HG02642 (cell line): ENCODE data around the gene SMIM14.
"Not testable (repeated sequence)": the region's sequence is repeated elsewhere in the genome, so short reads cannot be mapped to it uniquely, and the experiment has no call there.

Experiments used
- ATAC-seq: cut with Tn5 transposase; IDR thresholded peaks from one replicate; pipeline ENCODE4 v1.9.1; 2021; ENCODE audit warnings: mild to moderate bottlenecking; ENCODE audit not compliant: unreplicated experiment, poor library complexity

The SMIM14 gene

DNA sequence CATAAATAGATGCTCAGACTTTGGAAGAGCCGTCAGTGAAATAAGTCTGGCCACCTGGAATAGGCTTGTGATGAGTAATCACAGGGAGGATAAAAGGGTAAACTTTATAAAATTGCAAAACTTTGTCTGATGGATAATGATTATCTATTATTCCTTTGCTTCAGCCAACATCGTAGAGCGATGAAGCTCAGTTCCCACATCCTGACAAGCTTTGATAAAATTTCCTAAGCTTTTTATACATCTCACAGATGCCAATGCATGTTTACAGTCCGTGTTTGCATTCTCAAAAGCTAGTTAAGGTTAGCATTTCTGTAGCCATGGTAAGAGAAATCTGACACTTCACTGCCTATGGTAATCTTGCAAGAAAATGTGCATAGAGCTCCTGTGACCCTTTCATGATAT, 96.1 kb downstream of the SMIM14 start:
- no peak for ATAC-seq

DNA sequence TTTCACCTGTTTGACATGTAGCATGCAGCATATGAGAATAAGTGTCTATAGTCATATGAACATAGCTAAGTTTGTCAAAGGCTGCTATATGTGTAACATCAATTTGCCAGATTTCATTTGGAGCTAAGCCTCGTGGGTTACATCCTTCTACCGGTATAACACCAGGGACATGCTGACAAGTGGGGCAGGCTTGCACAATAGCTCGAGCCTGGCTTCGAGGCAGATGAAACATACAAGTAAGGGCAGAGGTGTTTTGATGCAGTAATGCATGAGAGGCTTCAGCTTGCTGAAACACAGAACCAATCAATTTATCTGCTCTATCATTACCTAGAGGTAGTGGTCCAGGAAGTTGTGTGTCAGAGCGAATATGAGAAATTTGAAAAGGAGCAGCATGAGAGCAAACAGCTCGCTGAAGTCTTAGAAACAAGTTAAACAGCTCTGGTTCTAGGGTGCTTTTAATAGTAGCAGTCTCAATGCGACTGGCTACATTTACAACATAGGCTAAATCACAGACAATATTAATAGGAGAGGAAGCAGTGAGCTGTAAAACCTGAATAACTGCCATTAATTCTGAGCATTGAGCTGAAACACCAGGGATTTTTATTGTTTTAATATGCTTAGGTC, 96.6 kb downstream of the SMIM14 start:
- ATAC-seq: no peak

DNA sequence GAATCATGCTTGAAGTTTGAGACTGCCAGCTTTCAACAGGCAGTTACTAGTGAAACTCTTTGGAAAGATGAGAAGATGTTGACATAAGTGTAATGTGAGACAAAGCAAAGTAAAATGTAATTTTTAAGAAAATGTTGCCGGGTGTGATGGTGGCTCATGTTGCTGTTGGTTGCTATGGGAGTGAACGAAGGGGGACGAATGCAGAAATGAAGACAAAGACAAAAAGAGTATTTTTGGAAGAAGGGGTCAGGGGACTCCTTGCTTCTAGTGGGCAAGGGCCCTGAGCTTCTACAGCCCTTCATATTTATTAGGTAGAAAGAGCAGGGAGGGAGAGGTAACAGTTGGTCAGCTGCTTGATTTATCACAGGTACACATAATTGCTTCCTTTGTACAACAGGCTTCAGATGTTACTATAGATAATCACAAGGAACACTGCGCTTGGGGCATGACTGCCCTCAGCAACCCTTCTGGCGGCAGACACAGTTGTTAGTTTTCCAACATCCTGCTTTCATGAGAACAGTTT, 99.5 kb downstream of the SMIM14 start:
- ATAC-seq: no peak

- ATAC-seq: no peak
Observed at GRCh38 chr4:39533541-39533940, 105.1 kb downstream of the SMIM14 start.

GRCh38 chr4:39532237-39532636, 106.4 kb downstream of the SMIM14 start:
- not testable (repeated sequence) for ATAC-seq

DNA sequence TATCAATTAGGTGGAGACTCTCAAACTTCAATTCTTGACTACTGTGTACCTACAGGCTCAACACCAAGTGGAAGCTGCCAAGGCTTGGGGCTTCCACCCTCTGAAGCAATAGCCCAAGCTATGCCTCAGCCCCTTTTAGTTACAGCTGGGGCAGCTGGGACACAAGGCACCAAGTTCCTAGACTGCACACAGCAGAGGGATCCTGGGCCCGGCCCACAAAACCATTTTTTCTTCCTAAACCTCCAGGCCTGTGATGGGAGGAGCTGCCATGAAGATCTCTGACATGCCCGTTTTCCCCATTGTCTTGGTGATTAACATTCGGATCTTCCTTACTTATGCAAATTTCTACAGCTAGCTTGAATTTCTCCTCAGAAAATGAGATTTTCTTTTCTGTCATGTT, 108.0 kb downstream of the SMIM14 start:
- ATAC-seq: no peak

GRCh38 chr4:39529534-39529933, 109.1 kb downstream of the SMIM14 start:
- ATAC-seq: no peak

- ATAC-seq: no peak
Observed at GRCh38 chr4:39528061-39528465, 110.6 kb downstream of the SMIM14 start.

DNA sequence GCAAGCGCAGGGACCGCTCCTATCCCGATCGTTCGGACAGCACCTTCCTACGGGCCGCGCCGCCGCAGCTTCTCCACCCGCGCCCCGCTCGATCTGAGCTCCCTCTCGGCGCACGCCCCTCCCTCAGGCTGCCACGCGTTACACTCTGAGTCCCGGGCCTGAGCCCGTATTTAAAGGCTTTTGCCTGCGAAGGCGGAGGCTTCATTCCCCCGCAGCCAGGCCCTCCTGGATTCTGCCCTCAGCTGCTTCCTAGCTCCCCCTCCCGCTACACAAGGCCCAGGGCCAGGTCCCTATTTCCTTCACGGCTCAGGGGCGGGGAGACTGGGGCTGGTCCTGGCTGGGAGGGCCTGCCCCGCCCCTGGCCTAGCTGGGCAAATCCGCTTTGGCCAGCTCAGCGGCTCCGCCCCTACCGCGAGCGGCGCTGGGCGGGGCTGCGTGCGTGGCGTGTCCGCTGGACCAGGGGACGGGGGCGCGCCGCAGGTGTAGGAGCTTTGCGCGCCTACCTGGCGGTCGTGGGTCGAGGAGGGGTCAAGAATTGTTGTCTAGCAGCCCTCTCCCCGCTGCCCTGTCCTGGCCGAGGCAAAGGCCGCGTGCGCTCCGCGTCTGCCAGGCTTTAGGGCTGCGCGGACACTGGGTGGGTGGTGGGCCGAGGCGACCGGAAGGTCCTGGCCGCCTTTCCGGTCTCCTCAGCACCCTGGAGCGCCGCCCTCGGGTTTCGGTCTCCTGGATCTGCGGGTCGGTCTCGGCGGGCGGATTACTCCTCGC, 111.2 kb downstream of the SMIM14 start, which contains the start of gene UGDH:
Gene UGDH (minus strand): TSS at position 144 of the 765 bp plus-strand sequence. CDS start 5,927 bp downstream, outside the sequence.
- peak; percentile 96 for ATAC-seq

DNA sequence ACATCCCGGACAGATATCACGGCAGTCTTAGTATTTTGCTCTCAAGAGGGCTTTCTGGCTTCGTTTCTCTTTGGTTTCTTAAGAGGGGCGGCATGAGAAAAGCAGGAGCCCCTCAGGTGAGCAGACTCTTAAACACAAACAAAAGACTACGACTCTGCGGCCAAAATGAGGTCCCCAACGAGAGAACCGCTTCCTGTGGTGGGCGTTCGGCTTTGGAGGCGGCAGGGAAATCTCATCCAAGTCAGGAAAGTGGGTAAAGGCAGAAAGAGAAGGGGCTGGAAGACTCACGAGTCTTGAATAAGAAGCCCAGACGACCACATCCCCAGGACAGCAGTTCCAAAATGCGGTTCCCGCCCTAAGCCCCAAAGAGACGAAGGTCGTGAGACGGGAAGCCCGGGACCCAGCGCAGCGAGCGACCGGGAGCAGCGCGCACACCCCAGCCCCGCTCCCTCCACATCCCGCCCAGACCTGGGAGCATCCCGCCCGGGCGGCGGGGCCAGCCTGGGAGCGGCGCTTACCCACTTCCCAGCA, 111.8 kb downstream of the SMIM14 start:
- peak; percentile 28 for ATAC-seq

- no peak for ATAC-seq
Observed at GRCh38 chr4:39525822-39526690, 112.6 kb downstream of the SMIM14 start.

DNA sequence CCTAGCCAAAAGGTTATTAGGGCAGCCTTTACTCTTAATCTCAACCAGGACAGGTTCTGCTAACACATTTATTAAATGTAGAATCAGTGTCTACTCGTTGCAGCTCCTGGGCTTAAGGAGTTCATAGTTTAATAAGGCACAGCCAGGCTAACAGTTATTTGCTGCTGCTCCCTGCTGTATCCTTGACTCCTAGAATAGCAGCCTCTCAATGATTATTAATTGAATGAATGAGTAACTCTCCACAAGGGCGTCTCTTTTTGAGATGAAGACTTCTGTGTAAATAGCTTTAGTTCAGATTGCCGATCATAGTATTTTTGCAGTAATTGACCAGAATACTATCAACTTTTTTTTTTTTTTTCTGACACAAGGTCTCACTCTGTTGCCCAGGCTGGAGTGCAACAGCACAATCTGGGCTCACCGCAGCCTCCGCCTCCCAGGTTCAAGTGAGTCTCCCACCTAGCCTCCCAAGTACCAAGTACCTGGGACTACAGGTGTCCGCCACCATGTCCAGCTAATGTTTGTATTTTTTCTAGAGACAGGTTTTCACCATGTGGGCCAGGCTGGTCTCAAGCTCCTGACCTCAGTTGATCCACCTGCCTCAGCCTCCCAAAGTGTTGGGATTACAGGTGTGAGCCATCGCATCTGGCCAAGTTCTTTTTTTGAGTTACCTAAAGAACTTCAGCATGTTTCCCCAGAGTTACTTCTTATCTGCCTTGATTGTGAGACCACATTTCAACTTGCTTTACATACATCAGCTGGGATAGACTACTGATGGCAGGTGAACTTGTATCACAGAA, 114.3 kb downstream of the SMIM14 start:
- no peak for ATAC-seq

- ATAC-seq: no peak
Observed at GRCh38 chr4:39522068-39522467, 116.6 kb downstream of the SMIM14 start.

- ATAC-seq: no peak
Observed at GRCh38 chr4:39521253-39521919, 117.3 kb downstream of the SMIM14 start.

GRCh38 chr4:39518484-39518883, 120.2 kb downstream of the SMIM14 start:
- ATAC-seq: no peak

- no peak for ATAC-seq
Observed at GRCh38 chr4:39516407-39516966, 122.2 kb downstream of the SMIM14 start.

DNA sequence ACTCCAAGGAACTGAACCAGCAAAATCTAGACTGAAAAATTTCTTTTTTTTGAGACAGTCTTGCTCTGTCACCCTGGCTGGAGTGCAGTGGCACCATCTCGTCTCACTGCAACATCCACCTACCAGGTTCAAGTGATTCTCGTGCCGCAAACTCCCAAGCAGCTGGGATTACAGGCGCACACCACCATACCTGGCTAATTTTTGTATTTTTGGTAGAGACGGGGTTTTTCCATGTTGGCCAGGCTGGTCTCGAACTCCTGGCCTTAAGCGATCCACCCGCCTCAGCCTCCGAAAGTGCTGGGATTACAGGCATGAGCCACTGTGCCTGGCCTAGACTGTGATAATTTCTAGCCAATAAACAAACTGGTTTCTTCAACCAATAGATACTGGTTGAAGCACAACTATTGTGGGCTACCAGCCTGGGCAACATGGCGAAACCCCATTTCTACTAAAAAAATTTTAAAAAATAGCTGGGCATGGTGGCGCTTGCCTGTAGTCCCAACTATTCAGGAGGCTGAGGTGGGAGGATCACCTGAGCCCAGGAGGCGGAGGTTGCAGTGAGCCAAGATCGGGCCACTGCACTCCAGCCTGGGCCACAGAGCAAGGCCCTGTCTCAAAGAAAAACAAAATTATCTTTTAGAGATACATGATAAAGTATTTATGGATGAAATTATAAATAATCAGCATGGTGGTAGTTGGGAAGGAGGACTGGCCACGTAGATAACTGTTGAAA, 122.8 kb downstream of the SMIM14 start:
- ATAC-seq: not testable (repeated sequence)

GRCh38 chr4:39514888-39515401, 123.7 kb downstream of the SMIM14 start:
- ATAC-seq: no peak
